Testis (tissue), 2 donors: ENCODE measurements around the gene ESYT1.

Source experiments
- POLR2A ChIP-seq: fragments of 450-650 bp; IDR thresholded peaks from one replicate; pipeline ENCODE4 v1.6.1; 2017; ENCODE audit warnings: antibody characterized with exemption, mild to moderate bottlenecking, moderate library complexity
- TF ChIP-seq, protein P1 (sequence below), 3 experiments: fragments of 450-650 bp in 2 of 3; fragments of 200-600 bp in 1 of 3; sonication (generic) in 1 of 3; IDR thresholded peaks; one replicate each; pipeline ENCODE4 v1.5.1; 2016 to 2019; ENCODE audit warnings: antibody characterized with exemption in 3 of 3, mild to moderate bottlenecking in 2 of 3, moderate library complexity in 1 of 3

GRCh38 chr12:56160894-56161689 lies 33.0 kb downstream of the ESYT1 start:
- TF ChIP-seq, protein P1, sequence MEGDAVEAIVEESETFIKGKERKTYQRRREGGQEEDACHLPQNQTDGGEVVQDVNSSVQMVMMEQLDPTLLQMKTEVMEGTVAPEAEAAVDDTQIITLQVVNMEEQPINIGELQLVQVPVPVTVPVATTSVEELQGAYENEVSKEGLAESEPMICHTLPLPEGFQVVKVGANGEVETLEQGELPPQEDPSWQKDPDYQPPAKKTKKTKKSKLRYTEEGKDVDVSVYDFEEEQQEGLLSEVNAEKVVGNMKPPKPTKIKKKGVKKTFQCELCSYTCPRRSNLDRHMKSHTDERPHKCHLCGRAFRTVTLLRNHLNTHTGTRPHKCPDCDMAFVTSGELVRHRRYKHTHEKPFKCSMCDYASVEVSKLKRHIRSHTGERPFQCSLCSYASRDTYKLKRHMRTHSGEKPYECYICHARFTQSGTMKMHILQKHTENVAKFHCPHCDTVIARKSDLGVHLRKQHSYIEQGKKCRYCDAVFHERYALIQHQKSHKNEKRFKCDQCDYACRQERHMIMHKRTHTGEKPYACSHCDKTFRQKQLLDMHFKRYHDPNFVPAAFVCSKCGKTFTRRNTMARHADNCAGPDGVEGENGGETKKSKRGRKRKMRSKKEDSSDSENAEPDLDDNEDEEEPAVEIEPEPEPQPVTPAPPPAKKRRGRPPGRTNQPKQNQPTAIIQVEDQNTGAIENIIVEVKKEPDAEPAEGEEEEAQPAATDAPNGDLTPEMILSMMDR (IDR thresholded peaks at IDR 0.05), result no peak
- TF ChIP-seq POLR2A, result no peak
